Lung (tissue), 12 donors: ENCODE data around the gene KIAA0825. TPM values are rescaled to one million over a fixed set of nuclear protein-coding genes. Genes with fewer than 3 reads are reported as not detected.
"Not testable (repeated sequence)": the region's sequence is repeated elsewhere in the genome, so short reads cannot be mapped to it uniquely, and the experiment has no call there.

Experiments
- ATAC-seq: fragments of 200-7000 bp; cut with Tn5 transposase; one replicate; pipeline ENCODE4 v1.9.1; 2020; ENCODE audit warnings: moderate number of reproducible peaks; ENCODE audit not compliant: insufficient read depth, low FRiP score
- DNase-seq, 3 donors: peaks; one replicate each; pipeline ENCODE4 v3.0.0-alpha.2; 2013 to 2017
- H3K27ac ChIP-seq, 2 donors: one replicate each; pipeline ENCODE4 v1.5.1; 2013; ENCODE audit warnings: mild to moderate bottlenecking in 2 of 2, moderate library complexity in 2 of 2, control low read depth in 1 of 2, inconsistent platforms in 1 of 2, low read depth in 1 of 2, low read length in 1 of 2
- H3K27me3 ChIP-seq, 3 donors: one replicate each; pipeline ENCODE4 v1.5.1; 2013; ENCODE audit warnings: low read length in 2 of 3; ENCODE audit not compliant: control insufficient read depth in 3 of 3, insufficient read depth in 3 of 3
- H3K36me3 ChIP-seq, 4 donors: one replicate each; pipeline ENCODE4 v1.5.1; 2013; ENCODE audit warnings: low read length in 4 of 4, mild to moderate bottlenecking in 1 of 4, moderate library complexity in 1 of 4; ENCODE audit not compliant: control insufficient read depth in 4 of 4, insufficient read depth in 4 of 4
- H3K4me1 ChIP-seq, 5 donors: one replicate each; pipeline ENCODE4 v1.5.1; 2013; ENCODE audit warnings: low read length in 5 of 5, mild to moderate bottlenecking in 2 of 5, moderate library complexity in 1 of 5; ENCODE audit not compliant: control insufficient read depth in 5 of 5, insufficient read depth in 5 of 5
- H3K4me3 ChIP-seq: one replicate; pipeline ENCODE4 v1.5.1; 2013; ENCODE audit warnings: mild to moderate bottlenecking, control low read depth, moderate library complexity
- H3K9ac ChIP-seq, 2 donors: one replicate each; pipeline ENCODE4 v1.5.1; 2013; ENCODE audit warnings: low read length in 2 of 2, control low read depth in 1 of 2; ENCODE audit not compliant: insufficient read depth in 1 of 2
- H3K9me3 ChIP-seq, 4 donors: one replicate each; pipeline ENCODE4 v1.5.1; 2013; ENCODE audit warnings: low read length in 3 of 4, mild to moderate bottlenecking in 1 of 4, moderate library complexity in 1 of 4; ENCODE audit not compliant: control insufficient read depth in 4 of 4, insufficient read depth in 3 of 4
- CTCF ChIP-seq: IDR thresholded peaks from 2 replicates; pipeline ENCODE4 v1.5.1; 2012; ENCODE audit warnings: mild to moderate bottlenecking; ENCODE audit errors: control extremely low read depth, extremely low read depth
- WGBS, 2 donors: extraction: QIAGEN DNeasy Blood & Tissue Kit; methylation state at CpG; one replicate each; pipeline ENCODE4 v1.1.7; 2013; 5-methylcytosine and 5-hydroxymethylcytosine counted together
- polyA plus RNA-seq, 2 donors: library from polyadenylated mRNA; stranded (reverse); fragments of 200-250 nt; gene quantifications; one replicate each; pipeline ENCODE4 v1.2.1, GENCODE V29; 2013
- total RNA-seq, 2 donors: library from RNA; depleted of rRNA in 1 of 2; stranded (reverse); fragments of >200 nt in 1 of 2; gene quantifications; one replicate each; pipeline ENCODE4 v1.2.1, GENCODE V29; 2014 to 2021
- donor health status: control.
- donor health status: control.
- donor health status: Bipolar disorder and iron deficiency.
- donor health status: healthy.
- donor health status: DM: yes; HTN: yes; CAD: no.

KIAA0825 gene
- total and polyA plus RNA-seq, 4 donors = 0.79 to 20.2 (median 3.6) TPM

DNA sequence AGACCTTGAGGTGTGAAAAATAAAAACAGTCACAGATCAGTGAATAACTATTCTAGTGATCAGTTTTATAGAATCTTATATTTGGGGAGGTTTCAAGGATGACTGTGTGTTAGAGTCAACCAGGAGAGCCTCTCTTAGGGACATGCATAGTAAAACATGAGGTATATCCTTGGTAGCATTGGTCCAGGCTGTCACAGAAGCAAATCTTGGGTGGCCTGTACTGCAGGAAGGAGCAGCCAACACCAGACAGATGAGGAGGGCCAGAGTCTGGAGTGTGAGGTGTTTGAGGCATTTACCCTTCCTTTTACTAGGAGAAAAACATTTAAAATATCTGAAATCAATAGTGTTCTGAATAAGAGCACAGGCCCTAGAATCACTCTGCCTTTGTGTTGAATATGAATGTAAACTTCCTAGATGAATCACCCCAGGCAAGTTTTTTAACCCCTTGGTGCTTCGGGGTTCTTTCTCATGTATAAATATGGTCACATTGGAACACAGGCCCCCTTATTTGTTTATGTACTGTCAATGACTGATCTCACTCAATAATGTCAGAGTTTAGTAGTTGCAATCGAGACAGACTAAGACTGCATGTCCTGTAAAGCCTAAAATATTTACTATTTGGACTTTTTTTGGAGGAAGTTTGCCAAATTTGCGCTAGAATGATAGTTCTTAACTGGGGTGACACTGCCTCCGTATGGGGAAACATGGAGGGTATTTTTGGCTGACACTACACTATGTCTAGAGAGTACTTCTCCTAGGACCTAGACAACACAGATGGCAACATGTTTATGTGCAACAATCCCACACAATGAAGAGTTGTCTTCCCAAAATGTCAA lies 460.5 kb downstream of the KIAA0825 start:
- H3K27ac ChIP-seq = no peak overlapping the region
- DNase-seq (peak; percentile 51 to 94 (median 92)), ATAC-seq (no peak)
- TF ChIP-seq CTCF = no peak
- H3K9ac ChIP-seq = no peak overlapping the region
- 64 to 74% methylated on average over 4 of the region's 4 CpGs for WGBS, 2 donors
- H3K9me3 ChIP-seq = no peaks in the 10 kb centered on the region
- H3K36me3 ChIP-seq = no peaks in the 10 kb centered on the region
- no peaks in the 10 kb centered on the region for H3K27me3 ChIP-seq
- no peak overlapping the region for H3K4me3 ChIP-seq
- H3K4me1 ChIP-seq = peaks cover 0 to 17% (median 0%) of the 10 kb centered on the region in 5 donors

DNA sequence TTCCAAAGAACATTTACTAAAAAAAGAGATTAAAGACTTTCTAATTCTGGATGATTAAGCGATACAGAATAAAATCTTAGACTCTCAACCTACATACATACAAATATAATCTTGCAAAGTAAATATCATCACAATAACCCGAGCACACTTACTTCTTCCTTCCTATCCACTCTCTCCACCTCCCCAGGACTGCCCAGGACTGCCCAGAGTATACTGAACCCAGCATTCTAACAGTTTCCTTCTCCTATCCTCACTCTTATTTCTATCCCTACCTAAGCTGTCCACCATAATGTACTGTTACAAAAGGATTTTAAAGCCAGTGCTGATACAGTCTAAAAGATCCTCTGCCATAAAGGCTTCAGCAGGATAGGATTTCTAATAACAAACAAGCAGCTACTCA lies 463.7 kb downstream of the KIAA0825 start:
- Histone ChIP-seq H3K4me1 (peaks cover 0 to 8% (median 0%) of the 10 kb centered on the region in 5 donors), H3K9ac (no peak overlapping the region), H3K4me3 (no peak overlapping the region), H3K27me3 (no peaks in the 10 kb centered on the region), H3K36me3 (no peaks in the 10 kb centered on the region), H3K27ac (no peak overlapping the region), H3K9me3 (no peaks in the 10 kb centered on the region)
- ATAC-seq = no peak
- DNase-seq = no peak
- no peak for TF ChIP-seq CTCF
- WGBS, 2 donors = 58 to 79% methylated on average over 2 of the region's 2 CpGs

DNA sequence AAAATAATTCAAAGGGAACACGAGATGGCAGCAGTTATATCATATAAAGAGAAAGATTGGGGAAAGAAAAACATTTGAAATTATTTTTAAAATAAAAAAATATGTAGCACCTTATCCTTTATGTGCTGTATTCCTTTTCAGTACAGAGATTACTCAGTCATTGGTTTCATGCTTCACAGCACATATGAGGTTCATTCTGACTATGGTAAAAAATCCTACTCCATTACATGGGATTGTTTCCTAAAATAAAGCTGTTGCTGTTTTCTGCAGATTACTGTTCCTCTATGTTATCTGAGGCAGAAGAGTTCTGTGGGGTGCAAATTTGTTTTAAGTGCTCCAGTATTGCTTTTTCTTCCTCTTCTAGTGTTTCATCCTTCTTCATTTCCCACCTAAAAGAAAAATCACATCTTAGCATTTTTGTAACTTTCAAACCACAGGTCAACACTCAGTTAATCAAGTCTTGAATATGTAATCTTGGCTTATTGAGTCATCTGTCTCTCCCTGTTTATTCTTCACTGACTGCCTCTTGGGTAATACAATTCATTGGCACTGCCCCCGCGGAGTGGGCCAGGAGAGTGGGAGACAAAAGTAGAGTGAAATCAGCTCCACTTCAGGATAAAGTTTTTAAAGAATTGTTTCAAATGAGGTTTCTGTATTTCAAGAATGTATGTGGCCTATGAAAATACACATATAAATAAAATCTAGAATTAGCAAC lies 464.5 kb downstream of the KIAA0825 start:
- Histone ChIP-seq H3K36me3 (no peaks in the 10 kb centered on the region), H3K4me1 (peaks cover 0 to 8% (median 0%) of the 10 kb centered on the region in 5 donors), H3K9me3 (no peaks in the 10 kb centered on the region), H3K4me3 (no peak overlapping the region), H3K27me3 (no peaks in the 10 kb centered on the region), H3K9ac (no peak overlapping the region), H3K27ac (no peak overlapping the region)
- no peak for TF ChIP-seq CTCF
- ATAC-seq (no peak), DNase-seq (no peak)
- 70 to 84% methylated on average over 3 of the region's 3 CpGs for WGBS, 2 donors

GRCh38 chr5:94143621-94144020 lies 474.8 kb downstream of the KIAA0825 start:
- not testable (repeated sequence) for H3K27ac ChIP-seq, H3K27me3 ChIP-seq, H3K4me1 ChIP-seq, H3K9ac ChIP-seq, DNase-seq, ATAC-seq, H3K36me3 ChIP-seq, H3K4me3 ChIP-seq
- peaks cover 0 to 11% (median 1%) of the 10 kb centered on the region in 4 donors for H3K9me3 ChIP-seq
